ENCODE measurements around the gene JAKMIP2.

JAKMIP2 gene

GRCh38 chr5:147801461-147801860 lies 18.9 kb upstream of the JAKMIP2 start:
- no peak for TF ChIP-seq CTCF (IDR thresholded peaks at IDR 0.05; ENCODE audit: low read depth, low read length)
- DNase-seq (ENCODE audit: extremely low read depth, low read depth), result no peak

GRCh38 chr5:147800491-147800890 lies 18.0 kb upstream of the JAKMIP2 start:
- DNase-seq (ENCODE audit: extremely low read depth, low read depth), result no peak
- TF ChIP-seq CTCF (IDR thresholded peaks at IDR 0.05; ENCODE audit: low read depth, low read length), result no peak

GRCh38 chr5:147796556-147797308 lies 14.2 kb upstream of the JAKMIP2 start:
- DNase-seq (ENCODE audit: extremely low read depth, low read depth), result no peak
- TF ChIP-seq CTCF (IDR thresholded peaks at IDR 0.05; ENCODE audit: low read depth, low read length), result no peak

- no peak for DNase-seq (ENCODE audit: extremely low read depth, low read depth)
- TF ChIP-seq CTCF (IDR thresholded peaks at IDR 0.05; ENCODE audit: low read depth, low read length), result no peak
These were observed 8.7 kb upstream of the JAKMIP2 start for GRCh38 chr5:147791181-147791580.

GRCh38 chr5:147789820-147790219 lies 7.3 kb upstream of the JAKMIP2 start:
- no peak for TF ChIP-seq CTCF (IDR thresholded peaks at IDR 0.05; ENCODE audit: low read depth, low read length)
- DNase-seq (ENCODE audit: extremely low read depth, low read depth), result no peak

- DNase-seq (ENCODE audit: extremely low read depth, low read depth), result no peak
- no peak for TF ChIP-seq CTCF (IDR thresholded peaks at IDR 0.05; ENCODE audit: low read depth, low read length)
These were observed 5.5 kb upstream of the JAKMIP2 start for GRCh38 chr5:147788023-147788422.

GRCh38 chr5:147786142-147786541 lies 3.6 kb upstream of the JAKMIP2 start:
- no peak for DNase-seq (ENCODE audit: extremely low read depth, low read depth)
- no peak for TF ChIP-seq CTCF (IDR thresholded peaks at IDR 0.05; ENCODE audit: low read depth, low read length)

Measured in AG09319 (cell line).